Effector CD8-positive, alpha-beta T cell (primary cell): ENCODE measurements around the gene SPECC1L.

Experiments used
- DNase-seq: peaks from one replicate; lab custom pipeline; 2025; lab: John Stamatoyannopoulos, UW

Gene SPECC1L

GRCh38 chr22:24359452-24360120 lies 89.0 kb downstream of the SPECC1L start:
- DNase-seq, result no peak

GRCh38 chr22:24361976-24362646 lies 91.5 kb downstream of the SPECC1L start:
- no peak for DNase-seq

- no peak for DNase-seq
Measured at GRCh38 chr22:24363243-24363642, 92.6 kb downstream of the SPECC1L start.

GRCh38 chr22:24366701-24367100 lies 96.1 kb downstream of the SPECC1L start:
- no peak for DNase-seq

- DNase-seq, result no peak
Measured at GRCh38 chr22:24367841-24368240, 97.2 kb downstream of the SPECC1L start.

GRCh38 chr22:24370401-24370800 lies 99.8 kb downstream of the SPECC1L start:
- DNase-seq, result no peak

- DNase-seq, result no peak
Measured at GRCh38 chr22:24376002-24376401, 105.4 kb downstream of the SPECC1L start.

GRCh38 chr22:24376586-24376985 lies 106.0 kb downstream of the SPECC1L start:
- no peak for DNase-seq

GRCh38 chr22:24379536-24379935 lies 108.9 kb downstream of the SPECC1L start:
- no peak for DNase-seq

- no peak for DNase-seq
Measured at GRCh38 chr22:24380220-24380904, 109.7 kb downstream of the SPECC1L start.

- DNase-seq, result no peak
Measured at GRCh38 chr22:24380905-24381230, 110.2 kb downstream of the SPECC1L start.

- no peak for DNase-seq
Measured at GRCh38 chr22:24383061-24383460, 112.4 kb downstream of the SPECC1L start.

GRCh38 chr22:24384131-24384530 lies 113.5 kb downstream of the SPECC1L start:
- DNase-seq, result no peak

- no peak for DNase-seq
Measured at GRCh38 chr22:24386937-24387471, 116.4 kb downstream of the SPECC1L start.

GRCh38 chr22:24389680-24390079 lies 119.0 kb downstream of the SPECC1L start:
- DNase-seq, result no peak

- no peak for DNase-seq
Measured at GRCh38 chr22:24390156-24390555, 119.5 kb downstream of the SPECC1L start.

GRCh38 chr22:24390576-24390975 lies 119.9 kb downstream of the SPECC1L start:
- DNase-seq, result no peak

- DNase-seq, result no peak
Measured at GRCh38 chr22:24391836-24392217, 121.2 kb downstream of the SPECC1L start.

GRCh38 chr22:24392218-24392931 lies 121.7 kb downstream of the SPECC1L start:
- DNase-seq, result no peak

GRCh38 chr22:24393012-24393559 lies 122.5 kb downstream of the SPECC1L start:
- DNase-seq, result no peak

GRCh38 chr22:24393848-24394247 lies 123.2 kb downstream of the SPECC1L start:
- DNase-seq, result no peak

- no peak for DNase-seq
Measured at GRCh38 chr22:24394254-24394653, 123.6 kb downstream of the SPECC1L start.
